SK-MEL-5 (cell line): ENCODE data around the gene TAF10. TPM values are rescaled to one million over a fixed set of nuclear protein-coding genes. Genes with fewer than 3 reads are reported as not detected.

Experiments
- DNase-seq: peaks from one replicate; pipeline ENCODE4 v3.0.0-alpha.2; 2016; ENCODE audit warnings: low read depth, low spot score
- in situ Hi-C: cut with HindIII; loops from 2 replicates; pipeline ENCODE4 v1.10.0; 2016; ENCODE audit warnings: low sequenced_read_pairs, high pct_unique_total_duplicates, low pct_unique_long_range_greater_than_20kb
- total RNA-seq: library from RNA; depleted of rRNA; stranded (reverse); fragments of >200 nt; shearing (Covaris generic); gene quantifications from 2 replicates; pipeline ENCODE4 v1.2.3, GENCODE V29; 2014

The TAF10 gene
- total RNA-seq, 1 experiment from 2014 or later, result 129 TPM

GRCh38 chr11:6574816-6575715 lies 37.0 kb downstream of the TAF10 start:
- peak; percentile 82 for DNase-seq
- in situ Hi-C loops, result no loop called here

- in situ Hi-C loops, result no loop called here
- DNase-seq, result no peak
These were observed 39.8 kb downstream of the TAF10 start for GRCh38 chr11:6572215-6572614.

- no peak for DNase-seq
- in situ Hi-C loops, result no loop called here
These were observed 40.5 kb downstream of the TAF10 start for GRCh38 chr11:6571434-6572008.

GRCh38 chr11:6570691-6571427 lies 41.2 kb downstream of the TAF10 start:
- DNase-seq, result no peak
- in situ Hi-C loops, result no loop called here

GRCh38 chr11:6569706-6570105 lies 42.3 kb downstream of the TAF10 start:
- no peak for DNase-seq
- in situ Hi-C loops, result no loop called here

- in situ Hi-C loops, result no loop called here
- peak; percentile 16 for DNase-seq
These were observed 43.7 kb downstream of the TAF10 start for GRCh38 chr11:6568191-6568918.

- DNase-seq, result no peak
- in situ Hi-C loops, result no loop called here
These were observed 44.7 kb downstream of the TAF10 start for GRCh38 chr11:6567371-6567745.

- DNase-seq, result no peak
These were observed 45.2 kb downstream of the TAF10 start for GRCh38 chr11:6566704-6567370.

GRCh38 chr11:6565988-6566703 lies 45.9 kb downstream of the TAF10 start:
- no peak for DNase-seq
- in situ Hi-C loops, result no loop called here

More at GRCh38 chr11:6566704-6567370, 45.2 kb downstream of the TAF10 start:
- in situ Hi-C loops, result no loop called here

- in situ Hi-C loops, result no loop called here
- DNase-seq, result no peak
These were observed 46.7 kb downstream of the TAF10 start for GRCh38 chr11:6565325-6565724.

- DNase-seq, result no peak
- in situ Hi-C loops, result no loop called here
These were observed 48.3 kb downstream of the TAF10 start for GRCh38 chr11:6563667-6564066.

- no peak for DNase-seq
- in situ Hi-C loops, result no loop called here
These were observed 48.8 kb downstream of the TAF10 start for GRCh38 chr11:6563121-6563619.

GRCh38 chr11:6561288-6561687 lies 50.7 kb downstream of the TAF10 start:
- DNase-seq, result no peak
- in situ Hi-C loops, result no loop called here
